Left forelimb (tissue), 1 donor: ENCODE data around the gene PRAC1.

Experiments used
- DNase-seq: peaks from one replicate; pipeline ENCODE4 v3.0.0-alpha.2; 2018; ENCODE audit warnings: low spot score

PRAC1 gene

DNA sequence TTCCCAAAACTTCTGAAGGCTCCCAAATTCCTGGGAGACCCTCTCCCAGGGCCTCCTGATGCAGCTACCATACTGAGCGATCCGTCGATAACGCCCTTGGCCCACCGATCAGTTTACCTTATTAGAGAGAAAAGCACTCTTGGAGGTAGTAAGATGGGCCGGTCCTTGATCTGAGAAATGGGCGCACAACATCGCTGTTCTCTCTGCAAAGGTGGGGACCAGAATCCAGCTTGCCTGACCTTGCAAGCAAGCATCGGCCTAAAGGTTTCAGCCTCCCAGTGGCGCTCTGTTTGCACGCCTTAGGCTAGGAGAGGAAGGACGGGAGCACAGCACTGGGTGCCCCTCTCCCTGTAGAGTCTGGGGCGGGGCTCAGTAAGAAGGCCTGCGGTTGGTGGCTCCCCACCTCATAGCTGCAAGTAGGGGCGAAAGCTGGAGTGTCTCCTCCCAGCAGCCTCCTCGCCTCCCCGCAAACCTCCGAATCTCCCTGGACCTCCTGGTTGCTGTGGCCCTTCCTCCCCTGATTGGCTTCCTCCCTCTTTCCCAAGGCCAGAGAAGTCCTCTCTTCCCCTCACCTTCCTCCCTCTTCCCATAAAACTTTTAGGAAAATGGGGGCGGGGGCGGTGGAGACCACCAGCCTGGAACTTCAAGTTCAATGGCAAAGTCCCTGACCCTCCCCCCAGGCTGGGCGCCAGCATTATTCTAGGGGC lies at the start of gene PRAC1:
Gene PRAC1 (minus strand): TSS at position 318 of the 707 bp plus-strand sequence. CDS start 126 bp downstream, at position 192.
- no peak for DNase-seq

DNA sequence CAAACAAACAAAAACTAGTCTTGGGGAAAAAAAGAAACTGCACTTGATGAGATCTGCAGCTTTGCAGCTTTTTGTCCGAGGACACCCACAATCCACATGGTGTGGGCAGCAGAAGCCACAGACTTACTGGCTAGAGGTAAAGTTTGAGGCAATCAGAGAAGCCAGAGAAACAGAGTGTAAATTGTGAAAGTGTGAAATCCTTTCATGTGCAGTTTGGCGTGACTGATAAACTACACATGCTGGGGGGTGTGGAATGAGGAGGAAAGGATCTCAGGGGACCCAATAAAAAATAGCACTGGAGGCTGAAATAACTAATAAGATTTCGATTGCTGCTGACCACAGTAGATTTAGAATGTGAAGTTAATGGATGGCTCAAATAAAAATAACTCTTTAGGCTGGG lies 48.6 kb upstream of the PRAC1 start:
- DNase-seq = no peak

DNA sequence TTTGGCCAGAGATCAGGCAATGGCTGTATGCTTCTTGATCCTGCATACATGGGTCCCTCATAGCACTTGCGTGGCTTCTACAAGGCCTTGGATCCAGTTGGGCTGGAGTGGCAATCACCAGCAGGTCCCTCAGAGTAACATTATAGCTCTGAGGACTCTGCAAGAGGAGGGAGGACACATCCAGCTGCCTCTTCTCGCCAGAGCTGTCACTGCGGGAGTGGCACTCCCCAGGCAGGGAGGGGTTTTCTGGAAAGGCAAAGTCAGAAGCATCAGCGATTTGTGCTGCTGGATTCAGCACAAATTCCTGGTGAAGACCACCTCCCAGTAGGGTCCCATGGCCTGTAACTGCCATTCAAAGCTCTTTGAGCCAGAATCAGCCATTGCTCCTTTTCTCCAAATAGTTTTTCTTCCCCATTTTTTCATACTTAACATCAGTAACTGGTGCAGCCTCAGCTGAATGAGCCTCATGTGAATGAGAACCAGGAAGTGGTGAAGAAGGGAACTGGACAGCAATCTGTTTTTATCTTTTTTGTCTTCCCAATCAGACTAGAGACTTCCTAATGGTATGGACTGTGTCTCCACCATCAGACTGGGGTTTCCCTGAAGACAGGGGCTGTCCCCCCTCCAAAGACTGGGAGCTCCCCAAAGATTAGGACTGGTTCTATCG lies 46.8 kb upstream of the PRAC1 start:
- DNase-seq = no peak

DNA sequence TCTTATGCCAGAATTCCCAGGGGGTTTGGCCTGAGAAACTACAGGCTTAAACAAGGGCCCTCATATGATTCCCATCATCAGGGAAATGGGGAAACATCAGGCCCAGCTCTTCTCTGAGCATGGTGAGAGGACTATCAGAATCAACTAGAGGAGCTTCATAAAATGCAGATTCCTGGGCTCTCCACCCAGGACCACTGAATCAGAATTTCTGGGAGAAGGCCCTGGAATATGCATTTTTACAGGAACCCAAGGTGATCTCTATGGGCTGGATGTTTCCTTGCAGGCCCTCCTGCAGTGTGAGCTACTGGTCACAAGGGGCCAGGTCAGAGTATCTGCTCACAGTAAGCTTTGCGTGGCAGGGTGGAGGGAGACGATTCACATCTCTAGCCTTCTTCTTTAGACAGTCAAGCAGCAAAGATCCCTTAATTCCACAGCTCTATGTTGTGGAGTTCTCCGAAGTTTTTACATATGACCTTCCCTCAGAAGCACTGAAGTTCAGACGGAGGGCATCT lies 45.0 kb upstream of the PRAC1 start:
- DNase-seq = no peak

DNA sequence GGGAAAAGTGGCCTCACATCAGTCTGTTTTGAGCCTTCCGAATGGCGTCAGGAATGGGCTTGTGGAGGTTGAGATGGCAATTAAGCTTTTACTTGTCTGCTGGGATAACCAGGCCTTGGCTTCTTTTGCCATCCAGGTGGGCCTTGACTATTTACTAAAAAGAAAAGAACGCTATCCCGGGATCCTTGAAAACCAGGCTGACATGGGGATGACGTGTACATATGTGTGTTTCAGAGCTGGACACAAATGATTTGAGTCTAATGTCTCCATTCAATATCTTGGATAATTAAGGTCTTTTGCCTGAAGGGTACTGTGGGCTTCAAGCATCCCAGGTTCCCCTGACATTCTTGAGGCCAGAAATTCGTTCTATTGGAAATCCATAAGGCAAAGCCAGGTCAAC lies 38.8 kb upstream of the PRAC1 start:
- no peak for DNase-seq

DNA sequence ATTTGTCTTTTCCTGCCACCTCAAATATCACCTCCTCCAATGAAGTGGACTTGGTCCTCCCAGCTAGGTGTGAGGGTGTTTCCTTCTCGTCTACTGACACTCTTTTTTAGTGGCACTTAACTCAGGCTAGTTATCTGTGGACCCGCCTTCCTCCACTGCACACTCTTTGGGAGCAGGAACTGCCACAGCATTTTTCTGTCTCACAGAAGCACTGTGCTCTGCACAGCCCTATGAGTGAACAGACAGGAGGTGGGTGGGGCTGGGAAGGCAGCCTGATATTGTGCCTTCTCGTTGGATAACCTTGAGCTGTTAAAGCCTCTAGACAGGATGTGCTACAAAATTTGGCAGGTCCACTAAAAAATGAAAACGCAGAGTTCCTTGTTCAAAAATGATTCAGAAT lies 38.1 kb upstream of the PRAC1 start:
- DNase-seq = no peak

DNA sequence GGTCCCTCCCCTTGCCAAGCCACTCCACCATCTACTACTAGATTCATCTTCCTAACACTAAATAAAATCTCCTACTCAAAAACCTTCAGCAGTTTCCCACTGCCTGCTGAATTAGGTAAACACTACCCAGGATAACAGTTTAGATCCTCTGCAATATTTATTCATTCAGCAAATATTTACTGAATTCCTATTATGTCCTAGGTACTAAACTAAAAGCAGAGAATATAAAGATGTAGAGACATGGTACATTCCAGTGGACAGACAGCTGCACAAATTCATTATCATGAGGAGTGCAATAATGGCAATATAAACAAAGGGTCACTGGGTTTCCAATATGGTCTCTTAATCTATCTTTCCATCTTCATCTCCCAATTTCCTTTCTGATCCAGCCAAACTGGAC lies 37.0 kb upstream of the PRAC1 start:
- DNase-seq = no peak

DNA sequence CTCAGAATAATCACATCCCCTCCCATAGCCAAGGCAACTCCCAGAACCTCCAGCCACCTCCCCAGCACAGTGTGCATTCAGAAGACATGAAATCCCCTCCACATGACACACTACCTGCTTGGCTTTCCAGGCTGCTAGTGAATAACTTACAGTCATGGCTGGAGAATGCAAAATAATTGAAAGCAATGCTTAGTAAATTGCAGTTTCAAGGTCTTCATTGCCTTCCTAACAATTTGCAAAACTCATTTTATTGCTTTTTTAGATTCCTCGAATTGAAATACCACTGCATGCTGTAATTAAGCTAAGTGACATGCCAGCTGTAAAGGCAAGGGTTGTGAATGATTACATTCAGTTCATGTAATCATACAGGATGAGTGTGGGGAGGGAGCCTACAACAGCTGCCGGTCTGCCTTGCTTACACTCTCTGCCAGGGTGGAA lies 35.2 kb upstream of the PRAC1 start:
- DNase-seq = no peak

DNA sequence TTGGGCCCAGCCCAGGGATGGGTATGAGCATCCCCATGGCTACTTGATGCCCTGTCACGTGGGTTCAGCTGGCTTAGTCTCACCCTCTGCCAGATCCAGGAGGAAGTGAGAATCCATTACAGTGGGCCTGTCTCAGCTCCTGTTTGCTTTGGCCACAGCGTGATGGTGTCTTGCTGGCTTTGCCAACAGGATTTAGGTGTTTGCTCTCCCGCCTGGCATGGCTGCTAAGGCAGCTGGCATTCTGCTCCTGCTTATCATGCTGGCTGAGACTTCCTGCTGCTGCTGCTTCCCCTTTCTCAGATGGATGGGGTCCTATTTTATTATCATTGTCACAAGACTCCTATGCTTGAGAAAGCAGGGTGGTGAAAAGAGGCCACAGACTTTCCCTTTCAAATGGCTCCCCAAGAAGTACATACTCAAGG lies 34.5 kb upstream of the PRAC1 start:
- no peak for DNase-seq

DNA sequence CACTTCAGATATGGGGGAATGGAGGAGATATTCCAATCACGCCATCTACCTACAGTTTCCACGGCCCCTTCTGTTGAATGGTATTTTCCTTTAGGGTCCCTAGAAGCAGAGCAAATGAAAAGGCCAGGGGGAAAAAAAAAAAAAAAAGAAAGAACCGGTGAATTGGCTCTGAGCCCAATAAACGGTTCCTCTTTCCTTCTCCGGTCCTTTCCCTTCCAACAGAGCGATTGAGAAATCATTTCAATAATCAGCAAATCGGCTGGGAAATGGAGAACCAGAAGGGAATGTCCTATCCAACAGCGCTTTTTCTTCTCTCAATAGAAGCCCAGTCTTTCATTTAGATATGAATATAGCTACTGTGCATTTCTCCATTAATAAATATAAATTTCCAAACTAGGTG lies 33.0 kb upstream of the PRAC1 start:
- DNase-seq = no peak

DNA sequence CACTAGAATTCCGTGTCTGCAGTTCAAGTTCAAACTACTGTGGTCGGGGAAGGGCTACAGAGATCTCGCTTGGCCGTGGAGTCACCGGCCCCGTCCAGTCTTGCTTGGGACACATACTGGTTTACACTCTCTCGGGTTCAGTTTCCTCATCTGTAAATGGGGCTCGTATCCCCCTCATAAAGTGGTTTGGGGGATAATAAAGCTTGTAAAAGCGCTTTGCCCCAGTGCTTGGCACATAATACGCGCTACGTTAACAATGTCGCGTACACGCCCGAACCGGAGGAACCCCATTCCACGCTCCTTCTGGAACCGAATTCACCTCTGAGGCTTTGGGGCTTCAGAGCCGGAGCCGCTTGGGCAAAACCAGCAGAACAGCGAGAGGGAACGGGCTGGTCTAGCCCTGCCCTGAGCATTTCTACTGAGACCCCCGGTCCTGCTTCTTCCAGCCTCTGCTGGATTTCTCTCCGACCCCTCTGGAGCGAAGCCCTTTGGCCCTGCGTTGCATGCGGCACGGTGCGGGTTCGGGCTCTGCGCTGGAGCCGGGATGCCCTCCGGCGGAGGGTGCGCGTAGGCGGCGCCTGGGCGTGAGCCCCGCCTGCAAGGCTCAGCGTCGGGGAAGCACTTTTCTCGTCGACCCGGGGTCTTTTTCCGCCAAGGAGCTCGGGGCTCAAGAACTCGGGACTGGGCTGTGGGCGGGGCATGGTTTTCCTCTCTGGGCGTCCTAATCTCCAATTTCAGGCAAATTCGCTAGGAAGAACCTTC lies 32.4 kb upstream of the PRAC1 start:
- no peak for DNase-seq

DNA sequence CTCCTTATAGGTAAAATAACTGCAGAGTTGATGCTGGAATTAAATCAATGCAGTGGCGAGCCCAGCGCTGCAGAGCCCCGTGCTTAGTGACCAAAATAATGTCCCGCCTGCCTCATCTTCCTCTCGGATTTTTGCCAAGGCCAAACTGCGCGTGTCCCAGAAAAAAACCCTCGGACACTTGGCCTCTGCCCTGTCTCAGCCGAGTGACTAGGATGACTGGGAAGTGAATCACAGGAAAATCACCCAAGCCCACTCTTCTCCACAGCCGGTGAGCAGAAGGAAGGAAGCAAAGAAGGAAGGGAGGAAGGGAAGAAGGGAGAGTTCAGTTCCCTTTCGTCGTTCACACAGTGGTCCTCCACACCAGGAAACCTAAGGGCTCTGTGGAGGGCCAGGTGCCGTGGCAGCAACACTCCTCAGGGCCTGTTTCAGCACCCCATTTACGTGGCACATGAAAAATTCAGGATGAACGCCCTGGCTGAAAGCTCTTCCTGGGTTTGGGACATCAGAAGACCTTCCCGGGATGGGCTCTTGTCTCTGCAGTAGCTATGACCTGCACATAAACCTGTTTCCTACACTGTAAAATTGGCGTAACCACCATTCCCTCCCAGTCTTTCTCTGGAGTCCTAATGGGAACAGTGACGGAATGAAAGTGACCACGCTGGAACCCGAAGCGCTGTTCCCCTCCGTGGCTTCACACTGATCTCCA lies 31.6 kb upstream of the PRAC1 start:
- no peak for DNase-seq

DNA sequence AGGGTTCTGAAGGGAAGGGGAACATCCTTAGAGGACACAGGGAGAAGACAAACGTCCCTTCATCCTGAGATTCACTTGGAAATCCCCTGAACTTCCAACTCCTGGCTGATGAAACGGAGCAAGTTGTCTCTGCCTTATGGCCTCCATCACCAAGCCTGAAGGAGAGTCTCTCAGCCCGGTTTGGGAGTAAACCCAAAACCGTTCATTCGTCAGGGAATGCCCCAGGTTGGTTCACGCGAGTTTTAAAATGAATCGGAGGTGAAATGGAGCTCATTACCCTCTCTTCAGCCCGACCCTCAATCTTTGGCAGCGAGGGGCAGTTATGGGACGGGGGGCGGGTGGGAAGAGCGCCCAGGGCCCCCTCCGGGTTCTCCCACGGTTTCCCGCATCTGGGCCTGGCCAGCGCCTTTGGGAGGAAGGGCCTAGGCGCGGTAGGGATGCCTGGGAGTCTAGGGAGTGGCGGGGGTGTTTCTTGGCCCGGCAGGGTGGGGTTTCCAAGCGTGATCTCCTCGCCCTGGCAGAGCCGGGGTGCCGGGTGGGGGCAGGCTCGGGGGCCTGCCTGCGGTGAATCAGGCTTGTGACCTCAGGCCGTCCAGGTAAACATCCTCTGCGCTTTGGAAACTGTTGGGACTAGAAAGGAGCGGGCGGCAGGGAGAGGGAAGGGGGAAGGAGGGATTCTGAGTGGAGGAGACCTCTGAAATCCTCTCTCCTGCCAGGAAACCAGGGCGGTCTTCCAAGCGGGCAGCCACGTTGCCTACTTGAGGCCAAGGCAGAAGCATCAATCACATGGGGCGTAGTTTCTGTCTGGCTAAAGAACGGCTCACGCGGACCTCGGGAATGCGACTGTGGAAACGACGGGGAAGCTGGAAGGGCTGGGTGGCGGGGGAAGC lies 30.3 kb upstream of the PRAC1 start:
- no peak for DNase-seq

DNA sequence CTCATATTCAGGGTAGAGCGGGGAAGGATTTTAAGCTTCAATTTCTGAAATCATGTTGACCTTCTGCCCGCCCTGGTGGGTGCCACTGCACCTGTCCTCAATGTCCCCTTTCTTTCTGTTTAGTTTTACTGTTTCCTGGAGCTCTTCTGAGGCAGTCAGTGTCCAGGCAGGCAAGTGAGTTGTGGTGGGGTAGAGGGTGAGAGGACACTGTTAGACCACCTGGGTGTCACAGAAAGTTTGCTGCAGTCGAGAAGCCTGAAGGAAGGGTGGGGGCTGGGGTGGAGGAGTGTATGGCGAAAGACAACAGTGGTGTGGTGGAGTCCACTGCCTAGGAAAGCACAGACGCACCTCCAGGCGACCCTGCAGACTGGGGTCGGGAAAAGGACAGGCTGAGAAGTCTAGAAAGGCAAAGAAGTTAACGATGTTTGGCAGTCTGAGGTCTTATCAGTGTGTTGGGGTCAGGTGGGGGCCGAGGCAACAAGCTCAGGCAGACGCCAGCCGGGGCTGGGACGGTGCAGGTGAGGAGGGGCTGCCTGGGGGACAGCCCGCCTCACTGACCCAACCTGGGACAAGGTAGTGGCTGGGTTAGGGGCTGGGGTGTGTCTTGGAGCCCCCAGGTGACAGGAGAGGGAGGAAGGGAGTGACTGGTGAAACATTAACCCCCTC lies 29.5 kb upstream of the PRAC1 start:
- no peak for DNase-seq

DNA sequence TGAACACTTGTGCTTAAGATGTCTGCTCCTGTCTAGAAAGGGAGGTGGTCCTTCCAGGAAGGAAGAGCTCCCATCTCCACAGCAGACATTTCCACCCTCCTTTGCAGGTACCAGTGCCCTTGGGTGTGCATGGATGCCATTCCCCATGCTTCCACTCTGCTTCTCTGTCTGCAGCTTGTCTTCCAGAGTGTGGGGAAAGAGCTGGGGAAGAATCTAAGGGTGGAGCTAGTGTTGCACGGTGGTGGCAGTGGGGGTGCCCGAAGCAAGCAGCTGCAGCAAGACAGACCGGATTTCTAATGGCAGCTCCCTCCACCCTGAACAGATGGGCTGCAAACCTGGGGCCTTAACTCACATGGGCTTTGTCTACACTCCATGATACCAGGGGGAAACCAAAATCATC lies 28.9 kb upstream of the PRAC1 start:
- DNase-seq = no peak

DNA sequence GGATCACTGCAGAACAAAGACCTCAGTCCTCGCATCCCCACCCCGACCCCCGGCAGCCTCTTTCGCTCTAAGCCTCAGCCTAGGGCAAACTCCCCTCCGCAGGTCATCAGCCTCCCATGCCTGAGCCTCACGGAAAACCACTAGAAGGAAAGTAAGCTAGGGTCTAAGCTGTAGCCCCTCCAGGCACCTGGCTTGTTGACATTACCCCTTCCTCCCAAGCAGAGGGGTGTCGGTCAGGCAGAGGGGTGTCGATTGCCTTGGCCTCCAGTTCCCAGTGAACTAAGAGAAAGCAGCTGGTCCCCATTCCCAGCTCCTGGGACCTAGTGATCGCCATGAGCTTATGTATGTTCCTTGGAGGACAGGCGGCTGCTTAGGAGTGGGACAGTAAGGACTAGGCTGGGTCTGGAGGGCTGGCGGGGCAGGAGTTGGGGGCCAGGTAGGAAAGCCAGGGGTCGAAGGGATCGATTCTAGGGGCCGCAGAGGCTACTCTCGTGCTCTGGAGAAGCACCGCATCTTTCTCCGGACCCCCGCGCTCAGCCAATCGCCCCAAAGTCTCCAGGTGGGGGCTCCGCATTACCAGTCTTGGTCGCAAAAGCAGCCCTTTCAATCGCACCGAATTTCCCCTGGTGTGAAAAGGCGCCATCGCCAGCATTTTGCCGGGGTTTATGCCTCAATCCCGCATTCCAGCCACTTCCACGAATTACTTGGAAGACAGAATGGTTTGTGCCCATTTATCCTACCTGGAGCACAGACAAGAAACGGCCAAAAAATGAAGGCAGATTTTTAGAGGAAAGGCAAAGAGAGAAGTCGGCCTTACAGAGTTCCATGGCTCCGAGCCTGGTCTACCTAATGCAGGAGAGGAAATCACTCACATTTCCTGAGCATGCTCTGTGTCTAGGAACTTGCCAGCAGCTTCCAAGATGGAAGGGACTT lies 27.6 kb upstream of the PRAC1 start:
- DNase-seq = no peak

DNA sequence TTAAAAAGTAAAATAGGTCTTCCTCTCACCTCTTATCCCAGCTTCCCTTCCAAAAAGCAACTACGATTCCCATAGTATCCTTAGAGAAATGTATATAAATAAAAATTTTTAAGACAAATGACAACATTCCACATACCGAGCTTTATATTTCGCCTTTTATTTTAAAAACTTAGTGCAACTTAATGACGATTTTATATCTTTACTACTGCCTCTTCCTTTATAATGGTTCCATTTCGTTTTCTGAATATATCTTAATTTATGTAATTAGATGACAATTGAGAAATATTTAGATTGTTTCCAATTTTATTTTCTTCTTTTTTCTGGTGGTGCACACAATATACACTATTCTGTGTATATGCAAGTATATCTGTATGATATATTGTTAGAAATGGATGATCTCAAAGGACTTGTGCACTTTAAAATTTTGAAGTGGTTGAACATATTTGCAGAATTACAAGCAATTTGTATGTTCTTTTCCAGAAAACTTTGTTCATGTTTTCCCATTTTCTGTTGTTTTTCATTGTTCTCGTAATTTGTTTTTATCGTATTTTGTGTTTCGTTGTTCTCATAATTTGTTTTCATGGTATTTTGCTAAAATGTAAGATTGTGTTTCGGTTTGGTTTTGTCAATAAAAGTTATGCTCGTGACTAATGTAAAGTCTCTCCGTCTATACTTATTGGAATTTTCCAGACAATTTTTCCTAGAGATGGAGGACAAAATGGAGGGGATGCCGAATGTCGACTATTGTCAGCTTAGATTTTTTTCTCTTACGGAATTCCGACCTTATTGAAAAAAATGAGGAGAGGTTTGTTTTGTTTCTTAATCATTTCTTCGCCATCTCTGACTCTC lies 26.6 kb upstream of the PRAC1 start:
- DNase-seq = no peak
